ENCODE data around the gene KCNK16.

DNA sequence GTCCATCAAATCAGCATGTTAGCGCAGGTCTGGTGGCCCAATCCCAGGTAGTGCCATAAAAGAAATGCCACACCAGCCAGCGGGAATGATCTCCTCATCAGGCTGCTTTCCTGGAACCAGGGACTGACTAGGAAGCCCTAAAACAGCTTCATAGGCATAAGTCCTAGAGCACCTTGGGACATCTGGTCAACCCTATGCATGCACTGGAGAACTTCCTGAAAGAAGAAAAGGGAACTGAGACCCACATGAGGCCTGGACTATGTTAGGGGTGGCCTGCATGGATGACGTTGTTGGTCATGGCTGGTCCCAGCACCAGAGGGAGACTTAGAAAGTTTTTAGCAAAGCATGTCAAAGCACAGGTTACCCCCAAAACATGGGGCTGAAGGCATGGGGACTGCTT is 7.6 kb upstream of the KCNK16 start:
- no peak for TF ChIP-seq EZH2 (IDR thresholded peaks at IDR 0.05; ENCODE audit: low read depth)
- TF ChIP-seq, protein P1, sequence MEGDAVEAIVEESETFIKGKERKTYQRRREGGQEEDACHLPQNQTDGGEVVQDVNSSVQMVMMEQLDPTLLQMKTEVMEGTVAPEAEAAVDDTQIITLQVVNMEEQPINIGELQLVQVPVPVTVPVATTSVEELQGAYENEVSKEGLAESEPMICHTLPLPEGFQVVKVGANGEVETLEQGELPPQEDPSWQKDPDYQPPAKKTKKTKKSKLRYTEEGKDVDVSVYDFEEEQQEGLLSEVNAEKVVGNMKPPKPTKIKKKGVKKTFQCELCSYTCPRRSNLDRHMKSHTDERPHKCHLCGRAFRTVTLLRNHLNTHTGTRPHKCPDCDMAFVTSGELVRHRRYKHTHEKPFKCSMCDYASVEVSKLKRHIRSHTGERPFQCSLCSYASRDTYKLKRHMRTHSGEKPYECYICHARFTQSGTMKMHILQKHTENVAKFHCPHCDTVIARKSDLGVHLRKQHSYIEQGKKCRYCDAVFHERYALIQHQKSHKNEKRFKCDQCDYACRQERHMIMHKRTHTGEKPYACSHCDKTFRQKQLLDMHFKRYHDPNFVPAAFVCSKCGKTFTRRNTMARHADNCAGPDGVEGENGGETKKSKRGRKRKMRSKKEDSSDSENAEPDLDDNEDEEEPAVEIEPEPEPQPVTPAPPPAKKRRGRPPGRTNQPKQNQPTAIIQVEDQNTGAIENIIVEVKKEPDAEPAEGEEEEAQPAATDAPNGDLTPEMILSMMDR (conservative IDR thresholded peaks at IDR 0.05), result no peak

All from PC-9 (cell line).